Stimulated activated CD4-positive, alpha-beta T cell treated with anti-CD3 and anti-CD28 coated beads, TNF-alpha, amount 100 ng/mL, for 24 hours (primary cell): ENCODE measurements around the gene FAM229A.

Source experiments
- DNase-seq, 3 experiments: peaks; one replicate each; pipeline ENCODE4 v3.0.0-alpha.2; 2020; ENCODE audit warnings: low read depth in 3 of 3

Gene FAM229A

GRCh38 chr1:32350785-32351398 is 11.4 kb downstream of the FAM229A start:
- peak; percentile 62 to 73 (median 64) for DNase-seq

- DNase-seq: no peak
Measured at GRCh38 chr1:32349211-32349708, 13.0 kb downstream of the FAM229A start.

- no peak for DNase-seq
Measured at GRCh38 chr1:32346532-32347157, 15.6 kb downstream of the FAM229A start.

- no peak for DNase-seq
Measured at GRCh38 chr1:32345289-32345827, 16.9 kb downstream of the FAM229A start.

DNA sequence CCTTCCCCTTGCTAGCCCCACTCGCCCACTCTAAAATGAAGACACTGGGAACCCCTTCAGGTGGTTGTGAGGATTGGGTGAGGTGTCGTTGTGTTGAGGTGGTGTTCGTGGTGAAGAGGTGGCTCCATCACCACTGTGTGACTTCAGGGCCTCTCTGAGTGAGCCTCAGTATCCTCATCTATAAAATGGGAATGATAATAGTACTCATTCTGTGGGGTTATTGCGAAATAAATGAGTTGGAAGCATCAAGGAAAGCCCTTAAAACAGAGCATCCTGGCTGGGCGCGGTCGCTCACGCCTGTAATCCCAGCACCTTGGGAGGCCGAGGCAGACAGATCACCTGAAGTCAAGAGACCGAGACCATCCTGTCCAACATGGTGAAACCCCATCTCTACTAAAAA is 19.6 kb downstream of the FAM229A start:
- DNase-seq: no peak

DNA sequence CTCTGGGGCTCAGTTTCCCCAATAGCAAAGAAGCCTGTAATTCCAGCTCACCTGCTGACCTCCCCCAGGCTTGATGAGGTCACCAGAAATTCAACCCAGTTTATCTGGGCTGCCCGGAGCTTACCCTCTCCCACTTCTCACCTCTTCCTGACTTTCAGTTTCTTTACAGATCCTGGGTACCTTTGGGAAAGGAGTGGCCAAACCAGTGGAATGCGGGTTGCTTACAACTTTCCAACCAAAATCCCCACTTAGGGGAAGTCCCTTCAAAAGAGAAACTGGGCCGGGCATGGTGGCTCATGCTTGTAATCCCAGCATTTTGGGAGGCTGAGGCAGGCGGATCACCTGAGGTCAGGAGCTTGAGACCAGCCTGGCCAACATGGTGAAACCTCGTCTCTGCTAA is 20.3 kb downstream of the FAM229A start:
- no peak for DNase-seq

DNA sequence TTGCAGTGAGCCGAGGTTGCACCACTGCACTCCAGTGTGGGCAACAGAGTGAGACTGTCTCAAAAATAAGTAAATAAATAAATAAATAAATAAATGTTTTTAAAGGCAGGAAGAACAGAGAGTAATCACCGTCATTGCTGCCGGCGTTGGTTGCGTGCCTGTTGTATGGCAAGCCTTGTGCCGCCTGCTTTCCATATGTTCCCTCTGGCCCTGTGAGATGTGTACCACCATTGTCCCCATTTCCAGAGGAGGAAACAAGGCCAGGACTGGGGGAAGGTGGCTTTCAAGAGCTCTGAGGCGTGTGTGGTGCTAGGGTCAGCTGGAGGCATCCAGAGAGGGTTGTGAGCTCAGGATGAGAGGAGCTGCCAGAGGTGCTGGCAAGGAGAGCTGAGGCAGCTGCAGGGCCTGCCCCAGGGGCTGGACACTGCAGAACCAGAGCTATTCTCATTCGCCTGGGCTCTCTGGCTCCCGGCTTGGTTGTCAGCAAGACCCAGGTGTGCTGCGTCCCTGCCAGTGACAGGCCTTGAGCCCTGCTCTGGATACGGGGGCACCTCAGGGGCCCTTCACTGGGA is 21.0 kb downstream of the FAM229A start:
- DNase-seq: no peak

- DNase-seq: peak in 1 of 3 experiments; percentile 47
Measured at GRCh38 chr1:32339363-32339978, 22.8 kb downstream of the FAM229A start.

- no peak for DNase-seq
Measured at GRCh38 chr1:32338637-32339145, 23.6 kb downstream of the FAM229A start.

DNA sequence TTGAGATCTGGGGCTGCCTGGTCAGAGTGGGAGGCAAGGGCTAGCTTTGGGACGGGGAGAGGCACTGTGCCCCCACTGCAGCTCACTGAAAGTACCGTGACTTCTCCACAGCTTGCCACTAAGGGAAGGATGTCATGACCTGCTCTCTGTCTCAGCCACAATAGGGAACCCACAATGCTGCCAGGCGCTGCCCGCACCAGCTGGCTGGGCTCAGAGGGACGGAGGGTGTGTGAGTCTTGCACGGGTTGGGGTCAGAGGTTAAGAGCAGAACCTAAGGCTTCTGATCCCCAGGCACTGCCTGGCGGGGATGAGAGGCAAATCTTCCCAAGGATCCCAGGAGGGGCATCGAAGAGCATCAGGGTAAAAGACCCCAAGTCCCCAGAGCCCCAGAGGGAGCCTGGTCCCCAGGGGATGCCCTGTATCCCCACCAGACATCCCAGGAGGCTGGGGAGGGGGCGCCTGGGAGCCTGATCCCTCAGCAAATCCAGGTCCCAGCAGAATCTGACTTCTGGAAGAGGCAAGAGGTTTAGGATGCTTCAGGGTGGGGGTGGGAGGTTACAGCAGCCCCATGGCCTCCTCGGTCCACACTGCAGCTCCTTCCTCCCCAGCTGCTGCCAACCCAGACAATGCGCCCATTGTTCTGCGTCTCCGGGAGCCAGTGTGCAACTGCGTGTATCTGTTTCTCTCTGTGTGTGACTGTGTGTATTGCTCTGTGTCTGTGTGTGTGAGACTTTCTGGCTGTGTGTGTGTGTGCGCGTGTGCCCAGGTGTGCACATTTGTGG is 24.2 kb downstream of the FAM229A start:
- DNase-seq: no peak

DNA sequence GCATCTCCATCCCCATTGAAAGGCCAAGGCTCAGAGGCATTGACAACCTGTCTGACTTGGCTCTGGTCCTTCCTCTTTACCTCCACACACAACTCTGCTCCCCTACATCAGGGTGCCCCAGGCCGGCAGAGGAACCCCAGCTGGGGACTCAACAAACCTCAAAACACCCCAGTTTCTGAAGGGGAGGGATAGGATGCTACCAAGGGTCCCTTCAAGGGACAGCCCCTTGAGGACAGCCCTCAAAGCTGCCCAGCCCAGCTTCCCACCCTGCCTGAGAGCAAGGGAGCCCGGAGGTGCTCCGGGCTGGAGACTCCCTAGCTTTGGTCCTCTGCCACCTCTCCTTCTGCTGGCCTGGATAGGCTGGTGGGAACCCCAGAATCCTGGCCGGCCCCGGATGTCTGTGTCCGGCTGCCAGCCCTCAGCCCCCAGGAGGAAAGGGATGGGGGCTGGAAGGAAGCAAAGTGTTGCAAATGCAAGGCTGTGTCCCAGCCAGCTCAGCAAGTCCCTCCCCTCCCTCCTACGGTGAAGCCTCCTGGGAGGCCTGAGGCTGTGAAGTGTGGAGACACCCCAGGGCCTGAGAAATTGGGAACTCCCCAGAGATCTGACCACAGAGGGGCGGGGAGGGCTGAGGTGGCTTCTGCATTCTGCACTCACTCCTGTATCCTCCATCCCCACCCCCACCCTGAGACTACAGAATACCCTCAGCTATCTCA is 25.2 kb downstream of the FAM229A start:
- peak in 2 of 3 experiments; percentile 25 to 61 for DNase-seq

- no peak for DNase-seq
Measured at GRCh38 chr1:32336591-32336932, 25.7 kb downstream of the FAM229A start.

DNA sequence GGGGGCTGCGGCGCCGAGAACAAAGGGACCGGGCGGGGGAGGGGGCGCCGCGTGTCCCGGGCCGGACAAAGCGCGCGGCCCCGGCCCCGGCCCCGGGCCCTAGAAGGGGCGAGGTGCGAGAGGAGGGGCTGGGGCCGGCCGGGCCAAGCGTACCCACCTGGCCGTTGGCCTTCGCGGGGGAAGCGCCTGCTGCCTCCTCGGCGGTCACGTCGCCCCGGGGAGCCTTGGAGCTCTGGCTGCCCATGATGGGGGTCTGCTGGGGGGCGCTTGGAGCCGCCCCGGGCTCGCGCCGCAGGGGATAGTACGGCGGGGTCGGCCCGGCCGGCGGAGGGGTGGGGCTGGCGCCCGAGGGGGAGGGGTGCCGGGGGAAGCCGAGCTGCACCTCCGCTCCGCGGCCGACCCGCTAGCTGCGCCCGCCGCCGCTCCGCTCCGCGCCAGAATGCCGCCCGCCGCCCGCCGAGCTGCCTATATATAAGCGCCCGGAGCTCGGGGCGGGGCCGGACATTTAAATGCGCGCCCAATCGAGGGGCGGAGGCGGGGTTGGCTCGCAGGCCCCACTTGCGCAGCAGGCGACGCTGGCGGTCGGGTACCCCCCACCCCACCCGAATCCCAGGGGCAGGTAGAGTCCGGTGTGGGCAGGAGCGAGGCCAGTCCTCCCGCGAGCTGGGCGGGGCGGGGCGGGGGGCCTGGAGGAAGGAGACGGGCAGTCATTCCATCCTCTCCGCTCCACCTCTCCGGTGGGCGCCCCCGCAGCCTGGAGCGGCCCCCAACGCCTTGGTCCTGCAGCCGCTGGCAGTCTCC is 26.3 kb downstream of the FAM229A start, which contains the start of gene MARCKSL1:
Gene MARCKSL1 (minus strand): TSS at position 444 of the 801 bp plus-strand sequence. CDS start 200 bp downstream, at position 244.
- peak; percentile 58 to 77 (median 70) for DNase-seq

GRCh38 chr1:32335535-32335789 is 26.8 kb downstream of the FAM229A start:
- no peak for DNase-seq

GRCh38 chr1:32334864-32335534 is 27.3 kb downstream of the FAM229A start:
- DNase-seq: peak; percentile 32 to 56 (median 33)

GRCh38 chr1:32334274-32334861 is 27.9 kb downstream of the FAM229A start:
- no peak for DNase-seq

DNA sequence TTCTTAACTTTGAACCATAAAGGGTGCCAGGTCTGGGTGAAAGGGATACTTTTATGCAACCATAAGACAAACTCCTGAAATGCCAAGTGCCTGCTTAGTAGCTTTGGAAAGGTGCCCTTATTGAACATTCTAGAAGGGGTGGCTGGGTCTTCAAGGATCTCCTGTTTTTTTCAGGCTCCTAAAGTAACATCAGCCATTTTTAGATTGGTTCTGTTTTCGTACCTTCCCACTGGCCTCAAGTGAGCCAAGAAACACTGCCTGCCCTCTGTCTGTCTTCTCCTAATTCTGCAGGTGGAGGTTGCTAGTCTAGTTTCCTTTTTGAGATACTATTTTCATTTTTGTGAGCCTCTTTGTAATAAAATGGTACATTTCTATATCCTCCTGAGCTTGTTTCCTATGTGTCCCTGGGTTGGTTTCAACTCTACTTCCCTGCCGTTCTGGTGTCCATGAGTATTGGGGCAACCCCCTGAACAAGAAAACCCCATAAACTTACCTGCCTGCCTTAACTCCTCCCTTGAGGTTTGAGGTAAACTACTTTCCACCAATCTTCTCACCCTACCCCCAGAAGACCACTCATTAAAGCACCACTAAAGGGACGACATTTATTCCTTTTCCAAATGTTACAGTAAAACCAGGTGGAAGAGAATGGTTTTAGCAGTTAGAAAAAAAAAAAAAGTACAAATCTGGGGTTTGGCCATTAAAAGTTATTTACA is 28.9 kb downstream of the FAM229A start:
- no peak for DNase-seq

- no peak for DNase-seq
Measured at GRCh38 chr1:32332290-32333079, 29.8 kb downstream of the FAM229A start.
